ENCODE data around the gene BAX. TPM values are rescaled to one million over a fixed set of nuclear protein-coding genes. Genes with fewer than 3 reads are reported as not detected.
A peak's percentile ranks its signal among the peaks of the same experiment; 100 is the strongest.

BAX gene
- total RNA-seq, 1 donor from 2014 or later, result 237 TPM

- DNase-seq (ENCODE audit: extremely low read depth, low read depth, low spot score), result no peak
These were observed 22.4 kb downstream of the BAX start for GRCh38 chr19:48977061-48977460.

GRCh38 chr19:48982280-48982679, 27.6 kb downstream of the BAX start:
- no peak for DNase-seq (ENCODE audit: extremely low read depth, low read depth, low spot score)

GRCh38 chr19:48985711-48986110, 31.0 kb downstream of the BAX start:
- DNase-seq (ENCODE audit: extremely low read depth, low read depth, low spot score), result no peak

GRCh38 chr19:48986211-48986610, 31.5 kb downstream of the BAX start:
- no peak for DNase-seq (ENCODE audit: extremely low read depth, low read depth, low spot score)

GRCh38 chr19:48987323-48987722, 32.6 kb downstream of the BAX start:
- DNase-seq (ENCODE audit: extremely low read depth, low read depth, low spot score), result no peak

- no peak for DNase-seq (ENCODE audit: extremely low read depth, low read depth, low spot score)
These were observed 33.6 kb downstream of the BAX start for GRCh38 chr19:48988286-48988685.

GRCh38 chr19:48988860-48989259, 34.2 kb downstream of the BAX start:
- DNase-seq (ENCODE audit: extremely low read depth, low read depth, low spot score), result no peak

- no peak for DNase-seq (ENCODE audit: extremely low read depth, low read depth, low spot score)
These were observed 35.1 kb downstream of the BAX start for GRCh38 chr19:48989701-48990291.

GRCh38 chr19:48990400-48990799, 35.7 kb downstream of the BAX start:
- DNase-seq (ENCODE audit: extremely low read depth, low read depth, low spot score), result no peak

GRCh38 chr19:48991011-48991609, 36.4 kb downstream of the BAX start:
- no peak for DNase-seq (ENCODE audit: extremely low read depth, low read depth, low spot score)

- DNase-seq (ENCODE audit: extremely low read depth, low read depth, low spot score), result no peak
These were observed 37.4 kb downstream of the BAX start for GRCh38 chr19:48991873-48992580.

- DNase-seq (ENCODE audit: extremely low read depth, low read depth, low spot score), result no peak
These were observed 38.0 kb downstream of the BAX start for GRCh38 chr19:48992581-48993174.

GRCh38 chr19:48993175-48994034, 38.7 kb downstream of the BAX start, which contains the start of the genes GYS1 and RUVBL2:
GYS1 (minus strand) TSS chr19:48993309; CDS start chr19:48993112, 197 bp downstream.
RUVBL2 (plus strand) TSS chr19:48993887; CDS start chr19:48993912, 25 bp downstream.
- peak; percentile 91 for DNase-seq (ENCODE audit: extremely low read depth, low read depth, low spot score)

- DNase-seq (ENCODE audit: extremely low read depth, low read depth, low spot score), result no peak
These were observed 39.3 kb downstream of the BAX start for GRCh38 chr19:48994035-48994386.

GRCh38 chr19:48997972-48998371, 43.3 kb downstream of the BAX start:
- no peak for DNase-seq (ENCODE audit: extremely low read depth, low read depth, low spot score)

- no peak for DNase-seq (ENCODE audit: extremely low read depth, low read depth, low spot score)
These were observed 45.0 kb downstream of the BAX start for GRCh38 chr19:48999481-49000325.

GRCh38 chr19:49004133-49004532, 49.5 kb downstream of the BAX start:
- DNase-seq (ENCODE audit: extremely low read depth, low read depth, low spot score), result no peak

GRCh38 chr19:49004964-49005614, 50.4 kb downstream of the BAX start:
- DNase-seq (ENCODE audit: extremely low read depth, low read depth, low spot score), result no peak

GRCh38 chr19:49006905-49007304, 52.2 kb downstream of the BAX start:
- DNase-seq (ENCODE audit: extremely low read depth, low read depth, low spot score), result no peak
